ENCODE results near the gene SLC2A1. TPM values are rescaled to one million over a fixed set of nuclear protein-coding genes. Genes with fewer than 3 reads are reported as not detected.

Gene SLC2A1
- total and polyA plus RNA-seq, 9 of the 15 experiments (the other 6 are each of a cell fraction or from before 2014, with no cell fraction given), result 12.6 to 153 (median 48.0) TPM

DNA sequence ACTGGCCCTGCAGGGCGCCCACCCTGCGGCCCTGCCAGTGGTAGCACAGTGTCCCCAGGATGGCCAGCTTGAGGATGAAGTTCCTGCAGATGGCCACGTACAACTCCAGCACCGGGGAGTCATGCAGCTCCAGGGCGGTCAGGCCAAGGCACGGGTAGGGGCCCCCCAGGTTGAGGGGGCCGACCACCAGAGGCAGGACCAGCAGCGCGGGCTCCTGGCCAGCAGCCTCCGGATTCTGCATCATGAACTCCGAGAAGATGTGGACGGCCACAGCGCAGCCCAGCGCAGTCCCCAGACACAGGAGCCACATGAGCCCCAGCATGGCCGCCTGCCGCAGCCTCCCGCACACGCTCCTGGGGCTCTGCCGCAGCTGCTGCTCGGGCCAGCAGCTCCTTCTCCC, 71.3 kb downstream of the SLC2A1 start:
- Histone ChIP-seq H3K4me3 (no peak overlapping the region), H3K4me2 (ENCODE audit: insufficient read depth, low read length) (no peak overlapping the region), H3K36me3 (ENCODE audit: control insufficient read depth, insufficient read depth, low read length) (no peaks in the 10 kb centered on the region), H3K79me2 (ENCODE audit: control insufficient read depth, insufficient read depth, low read length) (no peaks in the 10 kb centered on the region), H3K9me3 (replicated peaks; ENCODE audit: control insufficient read depth, insufficient read depth, low read depth, low read length) (no peaks in the 10 kb centered on the region), H3K27ac (ENCODE audit: extremely low read depth, low read depth, low read length) (no peak overlapping the region), H3K9me1 (ENCODE audit: control insufficient read depth, insufficient read depth, low read length) (no peaks in the 10 kb centered on the region), H4K20me1 (replicated peaks; ENCODE audit: control insufficient read depth, insufficient read depth, low read length) (no peaks in the 10 kb centered on the region), H3K27me3 (ENCODE audit: control insufficient read depth in 2 of 2, insufficient read depth in 2 of 2, low read length in 2 of 2) (peaks cover 0 to 6% of the 10 kb centered on the region in 2 experiments; a peak in 1 of 5 replicates), H3K9ac (ENCODE audit: insufficient read depth in 1 of 2, low read depth in 2 of 2, low read length in 2 of 2) (no peak overlapping the region), H3K4me1 (replicated peaks in 1 of 2; ENCODE audit: control insufficient read depth in 2 of 2, insufficient read depth in 2 of 2, low read length in 2 of 2) (peaks cover 0 to 24% of the 10 kb centered on the region in 2 experiments; a peak in 3 of 5 replicates), H2AFZ (ENCODE audit: low read depth, low read length) (peak overlapping the region; percentile 55)
- ChIA-PET POLR2A (no interaction called here), CTCF (ENCODE audit: low intra/inter-chr PET ratio) (no interaction called here)
- intact Hi-C loops (cut with micrococcal nuclease) (no loop called here), in situ Hi-C loops (cut with MboI) (no loop called here)
- TF ChIP-seq RNF2 (IDR thresholded peaks at IDR 0.05), result no peak
- no peak for TF ChIP-seq GATA2 (CRISPR knock-in tag; IDR thresholded peaks at IDR 0.05)
- TF ChIP-seq RBM15 (IDR thresholded peaks at IDR 0.05; ENCODE audit: insufficient read depth, low read length), result no peak
- TF ChIP-seq NFE2L1 (tag; IDR thresholded peaks at IDR 0.05; ENCODE audit: borderline replicate concordance, low read depth), result no peak
- TF ChIP-seq PML (IDR thresholded peaks at IDR 0.05; ENCODE audit: low read length), result no peak
- TF ChIP-seq, protein P1, sequence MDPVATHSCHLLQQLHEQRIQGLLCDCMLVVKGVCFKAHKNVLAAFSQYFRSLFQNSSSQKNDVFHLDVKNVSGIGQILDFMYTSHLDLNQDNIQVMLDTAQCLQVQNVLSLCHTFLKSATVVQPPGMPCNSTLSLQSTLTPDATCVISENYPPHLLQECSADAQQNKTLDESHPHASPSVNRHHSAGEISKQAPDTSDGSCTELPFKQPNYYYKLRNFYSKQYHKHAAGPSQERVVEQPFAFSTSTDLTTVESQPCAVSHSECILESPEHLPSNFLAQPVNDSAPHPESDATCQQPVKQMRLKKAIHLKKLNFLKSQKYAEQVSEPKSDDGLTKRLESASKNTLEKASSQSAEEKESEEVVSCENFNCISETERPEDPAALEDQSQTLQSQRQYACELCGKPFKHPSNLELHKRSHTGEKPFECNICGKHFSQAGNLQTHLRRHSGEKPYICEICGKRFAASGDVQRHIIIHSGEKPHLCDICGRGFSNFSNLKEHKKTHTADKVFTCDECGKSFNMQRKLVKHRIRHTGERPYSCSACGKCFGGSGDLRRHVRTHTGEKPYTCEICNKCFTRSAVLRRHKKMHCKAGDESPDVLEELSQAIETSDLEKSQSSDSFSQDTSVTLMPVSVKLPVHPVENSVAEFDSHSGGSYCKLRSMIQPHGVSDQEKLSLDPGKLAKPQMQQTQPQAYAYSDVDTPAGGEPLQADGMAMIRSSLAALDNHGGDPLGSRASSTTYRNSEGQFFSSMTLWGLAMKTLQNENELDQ (CRISPR knock-in tag; IDR thresholded peaks at IDR 0.05; ENCODE audit: borderline replicate concordance), result no peak
- TF ChIP-seq ELF2 (CRISPR knock-in tag; IDR thresholded peaks at IDR 0.05), result no peak
- TF ChIP-seq NFRKB (IDR thresholded peaks at IDR 0.05; ENCODE audit: low read depth), result no peak
- ATAC-seq, result peak; percentile 18; the same call in 2 of the 3 replicates
- no peak for DNase-seq (ENCODE audit: extremely low read depth in 1 of 4, low spot score in 3 of 4)
- 73% methylated on average over 17 of the region's 20 CpGs for WGBS (ENCODE audit: insufficient coverage, low coverage, missing lambda C conversion rate)
- FAIRE-seq, result no peak
- BruUV-seq (replicated peaks), result no TSS peak
